ENCODE measurements around the gene PCDHGA10.
A peak's percentile ranks its signal among the peaks of the same experiment; 100 is the strongest.
"Not testable (repeated sequence)": the region's sequence is repeated elsewhere in the genome, so short reads cannot be mapped to it uniquely, and the experiment has no call there.

Gene PCDHGA10

DNA sequence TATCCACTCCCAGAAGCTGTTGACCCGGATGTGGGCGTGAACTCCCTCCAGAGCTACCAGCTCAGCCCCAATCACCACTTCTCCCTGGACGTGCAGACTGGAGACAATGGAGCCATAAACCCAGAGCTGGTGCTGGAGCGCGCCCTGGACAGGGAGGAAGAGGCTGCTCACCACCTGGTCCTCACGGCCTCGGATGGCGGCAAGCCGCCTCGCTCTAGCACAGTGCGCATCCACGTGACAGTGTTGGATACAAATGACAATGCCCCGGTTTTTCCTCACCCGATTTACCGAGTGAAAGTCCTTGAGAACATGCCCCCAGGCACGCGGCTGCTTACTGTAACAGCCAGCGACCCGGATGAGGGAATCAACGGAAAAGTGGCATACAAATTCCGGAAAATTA, 19.5 kb upstream of the PCDHGA10 start:
- DNase-seq: no peak

DNA sequence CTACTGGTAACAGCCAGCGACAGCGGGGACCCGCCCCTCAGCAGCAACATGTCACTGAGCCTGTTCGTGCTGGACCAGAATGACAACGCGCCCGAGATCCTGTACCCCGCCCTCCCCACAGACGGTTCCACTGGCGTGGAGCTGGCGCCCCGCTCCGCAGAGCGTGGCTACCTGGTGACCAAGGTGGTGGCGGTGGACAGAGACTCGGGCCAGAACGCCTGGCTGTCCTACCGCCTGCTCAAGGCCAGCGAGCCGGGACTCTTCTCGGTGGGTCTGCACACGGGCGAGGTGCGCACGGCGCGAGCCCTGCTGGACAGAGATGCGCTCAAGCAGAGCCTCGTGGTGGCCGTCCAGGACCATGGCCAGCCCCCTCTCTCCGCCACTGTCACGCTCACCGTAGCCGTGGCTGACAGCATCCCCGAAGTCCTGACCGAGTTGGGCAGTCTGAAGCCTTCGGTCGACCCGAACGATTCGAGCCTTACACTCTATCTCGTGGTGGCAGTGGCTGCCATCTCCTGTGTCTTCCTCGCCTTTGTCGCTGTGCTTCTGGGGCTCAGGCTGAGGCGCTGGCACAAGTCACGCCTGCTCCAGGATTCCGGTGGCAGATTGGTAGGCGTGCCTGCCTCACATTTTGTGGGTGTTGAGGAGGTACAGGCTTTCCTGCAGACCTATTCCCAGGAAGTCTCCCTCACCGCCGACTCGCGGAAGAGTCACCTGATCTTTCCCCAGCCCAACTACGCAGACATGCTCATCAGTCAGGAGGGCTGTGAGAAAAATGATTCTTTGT, 18.2 kb upstream of the PCDHGA10 start:
- not testable (repeated sequence) for DNase-seq

DNA sequence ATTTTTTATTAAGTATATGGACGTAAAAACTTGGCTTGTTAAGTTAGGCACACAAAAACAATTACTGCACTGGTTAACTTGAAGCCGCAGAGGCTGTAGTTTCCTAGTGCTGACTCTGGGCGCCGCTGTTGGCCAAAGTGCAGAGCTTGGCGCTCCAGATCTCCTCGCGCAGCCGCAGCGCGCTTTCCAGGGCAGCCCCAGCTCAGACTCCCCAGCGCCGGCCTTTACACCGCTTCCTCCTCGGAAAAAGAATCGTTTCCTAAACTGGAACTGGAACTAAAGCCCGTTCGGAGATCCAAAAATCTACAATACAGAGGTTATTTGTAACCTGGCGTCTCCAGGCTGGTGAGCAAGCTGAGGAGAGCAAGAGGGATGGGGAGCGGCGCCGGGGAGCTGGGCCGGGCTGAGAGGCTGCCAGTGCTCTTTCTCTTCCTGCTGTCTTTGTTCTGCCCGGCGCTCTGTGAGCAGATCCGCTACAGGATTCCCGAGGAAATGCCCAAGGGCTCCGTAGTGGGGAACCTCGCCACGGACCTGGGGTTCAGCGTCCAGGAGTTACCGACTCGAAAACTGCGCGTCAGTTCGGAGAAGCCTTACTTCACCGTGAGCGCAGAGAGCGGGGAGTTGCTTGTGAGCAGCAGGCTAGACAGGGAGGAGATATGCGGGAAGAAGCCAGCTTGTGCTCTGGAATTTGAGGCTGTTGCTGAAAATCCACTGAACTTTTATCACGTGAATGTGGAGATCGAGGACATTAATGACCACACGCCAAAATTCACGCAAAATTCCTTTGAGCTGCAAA, 14.8 kb upstream of the PCDHGA10 start, which contains the start of gene PCDHGB5:
PCDHGB5 (plus strand) TSS at position 192 of the 796 bp plus-strand sequence; CDS start at position 373, 181 bp downstream.
- peak; percentile 67 for DNase-seq

DNA sequence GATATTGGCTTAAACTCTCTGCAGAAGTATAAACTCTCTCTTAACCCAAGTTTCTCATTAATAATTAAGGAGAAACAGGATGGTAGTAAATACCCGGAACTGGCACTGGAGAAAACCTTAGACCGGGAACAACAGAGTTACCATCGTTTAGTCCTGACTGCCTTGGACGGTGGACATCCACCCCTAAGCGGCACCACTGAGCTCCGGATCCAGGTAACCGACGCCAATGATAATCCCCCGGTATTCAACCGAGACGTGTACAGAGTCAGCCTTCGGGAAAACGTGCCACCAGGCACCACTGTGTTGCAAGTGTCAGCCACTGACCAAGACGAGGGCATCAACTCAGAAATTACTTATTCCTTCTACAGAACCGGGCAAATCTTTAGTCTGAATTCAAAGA, 14.2 kb upstream of the PCDHGA10 start:
- DNase-seq: no peak

DNA sequence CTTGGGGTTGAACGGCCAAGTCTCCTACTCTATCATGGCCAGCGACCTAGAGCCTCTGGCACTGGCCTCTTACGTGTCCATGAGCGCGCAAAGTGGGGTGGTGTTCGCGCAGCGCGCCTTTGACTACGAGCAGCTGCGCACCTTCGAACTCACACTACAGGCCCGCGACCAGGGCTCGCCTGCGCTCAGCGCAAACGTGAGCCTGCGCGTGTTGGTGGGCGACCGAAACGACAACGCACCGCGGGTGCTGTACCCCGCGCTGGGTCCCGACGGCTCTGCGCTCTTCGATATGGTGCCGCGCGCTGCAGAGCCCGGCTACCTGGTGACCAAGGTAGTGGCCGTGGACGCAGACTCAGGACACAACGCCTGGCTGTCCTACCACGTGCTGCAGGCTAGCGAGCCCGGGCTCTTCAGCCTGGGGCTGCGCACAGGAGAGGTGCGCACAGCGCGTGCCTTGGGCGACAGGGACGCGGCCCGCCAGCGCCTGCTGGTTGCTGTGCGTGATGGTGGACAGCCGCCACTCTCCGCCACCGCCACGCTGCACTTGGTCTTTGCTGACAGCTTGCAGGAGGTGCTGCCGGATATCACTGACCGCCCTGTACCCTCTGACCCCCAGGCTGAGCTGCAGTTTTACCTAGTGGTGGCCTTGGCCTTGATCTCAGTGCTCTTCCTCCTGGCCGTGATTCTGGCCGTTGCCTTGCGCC, 13.1 kb upstream of the PCDHGA10 start:
- DNase-seq: no peak

DNA sequence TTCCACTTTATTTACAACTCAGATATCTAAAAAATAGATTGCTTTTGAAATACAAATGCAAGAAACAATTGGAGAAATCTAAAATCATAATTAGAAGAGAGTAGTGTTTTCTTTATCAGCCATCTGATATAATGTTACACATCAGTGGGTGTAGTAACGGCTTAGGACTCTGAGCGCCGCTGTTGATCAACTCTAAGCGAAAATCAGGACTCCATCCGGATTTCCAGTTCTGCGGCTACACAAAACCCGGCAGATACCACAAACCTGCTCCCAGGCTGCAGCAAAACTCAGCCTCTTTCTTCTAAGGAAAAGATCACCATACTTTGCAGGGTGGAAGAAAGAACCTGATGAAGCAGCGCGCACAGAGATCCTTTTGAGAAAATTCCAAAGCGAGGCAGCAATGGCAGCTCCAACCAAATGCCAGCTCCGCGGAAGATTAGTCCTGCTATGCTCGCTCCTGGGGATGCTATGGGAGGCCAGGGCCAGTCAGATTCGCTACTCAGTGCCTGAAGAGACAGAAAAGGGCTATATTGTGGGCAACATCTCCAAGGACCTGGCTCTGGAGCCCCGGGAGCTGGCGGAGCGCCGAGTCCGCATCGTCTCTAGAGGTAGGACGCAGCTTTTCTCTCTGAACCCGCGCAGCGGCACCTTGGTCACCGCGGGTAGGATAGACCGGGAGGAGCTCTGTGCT, 10.1 kb upstream of the PCDHGA10 start, which contains the start of gene PCDHGA9:
PCDHGA9 (plus strand) TSS at position 226 of the 691 bp plus-strand sequence; CDS start at position 401, 175 bp downstream.
- peak; percentile 67 for DNase-seq

DNA sequence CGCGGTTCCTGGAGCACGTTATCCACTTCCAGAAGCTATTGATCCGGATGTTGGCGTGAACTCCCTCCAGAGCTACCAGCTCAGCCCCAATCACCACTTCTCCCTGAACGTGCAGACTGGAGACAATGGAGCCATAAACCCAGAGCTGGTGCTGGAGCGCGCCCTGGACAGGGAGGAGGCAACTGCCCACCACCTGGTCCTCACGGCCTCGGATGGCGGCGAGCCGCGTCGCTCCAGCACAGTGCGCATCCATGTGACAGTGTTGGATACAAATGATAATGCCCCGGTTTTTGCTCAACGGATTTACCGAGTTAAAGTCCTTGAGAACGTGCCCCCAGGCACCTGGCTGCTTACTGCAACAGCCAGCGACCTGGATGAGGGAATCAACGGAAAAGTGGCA, 9.4 kb upstream of the PCDHGA10 start:
- no peak for DNase-seq

DNA sequence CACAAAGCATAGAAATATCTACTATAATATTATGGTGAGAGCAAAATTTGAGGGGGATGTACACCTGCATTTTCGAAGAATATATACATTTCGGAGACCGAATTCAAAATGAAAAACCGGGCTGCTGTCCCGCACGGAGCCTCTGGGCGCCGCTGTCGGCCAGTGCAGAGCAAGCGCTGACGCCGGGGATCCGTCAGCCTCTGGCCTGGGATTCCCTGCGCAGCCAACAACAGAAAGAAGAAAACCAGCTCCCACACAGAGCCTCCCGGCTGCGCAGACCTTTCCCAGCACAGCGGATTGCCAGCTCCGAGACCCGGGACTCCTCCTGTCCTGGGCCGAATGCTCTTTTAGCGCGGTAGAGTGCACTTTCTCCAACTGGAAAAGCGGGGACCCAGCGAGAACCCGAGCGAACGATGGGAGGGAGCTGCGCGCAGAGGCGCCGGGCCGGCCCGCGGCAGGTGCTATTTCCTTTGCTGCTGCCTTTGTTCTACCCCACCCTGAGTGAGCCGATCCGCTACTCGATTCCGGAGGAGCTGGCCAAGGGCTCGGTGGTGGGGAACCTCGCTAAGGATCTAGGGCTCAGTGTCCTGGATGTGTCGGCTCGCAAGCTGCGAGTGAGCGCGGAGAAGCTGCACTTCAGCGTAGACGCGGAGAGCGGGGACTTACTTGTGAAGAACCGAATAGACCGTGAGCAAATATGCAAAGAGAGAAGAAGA, 4.8 kb upstream of the PCDHGA10 start, which contains the start of gene PCDHGB6:
PCDHGB6 (plus strand) TSS at position 232 of the 716 bp plus-strand sequence; CDS start at position 414, 182 bp downstream.
- DNase-seq: peak; percentile 78

DNA sequence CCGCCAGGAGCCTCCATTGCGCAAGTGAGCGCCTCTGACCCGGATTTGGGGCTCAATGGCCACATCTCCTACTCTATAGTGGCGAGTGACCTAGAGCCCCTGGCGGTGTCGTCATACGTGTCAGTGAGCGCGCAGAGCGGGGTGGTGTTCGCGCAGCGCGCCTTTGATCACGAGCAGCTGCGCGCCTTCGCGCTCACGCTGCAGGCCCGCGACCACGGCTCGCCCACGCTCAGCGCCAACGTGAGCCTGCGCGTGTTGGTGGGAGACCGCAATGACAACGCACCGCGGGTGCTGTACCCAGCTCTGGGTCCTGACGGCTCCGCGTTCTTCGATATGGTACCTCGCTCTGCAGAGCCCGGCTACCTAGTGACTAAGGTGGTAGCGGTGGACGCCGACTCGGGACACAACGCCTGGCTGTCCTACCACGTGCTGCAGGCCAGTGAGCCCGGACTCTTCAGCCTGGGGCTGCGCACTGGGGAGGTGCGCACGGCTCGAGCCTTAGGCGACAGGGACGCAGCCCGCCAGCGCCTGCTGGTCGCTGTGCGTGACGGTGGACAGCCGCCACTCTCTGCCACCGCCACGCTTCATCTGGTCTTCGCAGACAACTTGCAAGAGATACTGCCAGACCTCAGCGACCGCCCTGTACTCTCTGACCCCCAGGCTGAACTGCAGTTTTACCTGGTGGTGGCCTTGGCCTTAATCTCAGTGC, 3.0 kb upstream of the PCDHGA10 start:
- no peak for DNase-seq

DNA sequence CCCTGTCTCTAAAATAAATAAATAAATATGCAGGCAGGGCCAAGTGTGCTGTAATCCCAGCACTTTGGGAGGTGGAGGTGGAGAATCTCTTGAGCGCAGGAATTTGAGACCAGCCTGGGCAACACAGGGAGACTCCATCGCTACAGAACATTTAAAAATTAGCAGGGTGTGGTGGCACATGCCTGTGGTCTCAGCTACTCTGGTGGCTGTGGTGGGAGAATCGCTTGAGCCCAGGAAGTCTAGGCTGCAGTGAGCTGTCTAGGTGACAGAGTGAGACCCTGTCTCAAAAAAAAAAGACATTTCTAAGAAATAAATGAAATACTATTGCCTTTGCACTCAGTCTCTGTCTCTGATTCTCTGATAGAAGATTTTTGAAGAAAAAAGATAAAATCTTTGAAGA, 1.2 kb upstream of the PCDHGA10 start:
- no peak for DNase-seq

DNA sequence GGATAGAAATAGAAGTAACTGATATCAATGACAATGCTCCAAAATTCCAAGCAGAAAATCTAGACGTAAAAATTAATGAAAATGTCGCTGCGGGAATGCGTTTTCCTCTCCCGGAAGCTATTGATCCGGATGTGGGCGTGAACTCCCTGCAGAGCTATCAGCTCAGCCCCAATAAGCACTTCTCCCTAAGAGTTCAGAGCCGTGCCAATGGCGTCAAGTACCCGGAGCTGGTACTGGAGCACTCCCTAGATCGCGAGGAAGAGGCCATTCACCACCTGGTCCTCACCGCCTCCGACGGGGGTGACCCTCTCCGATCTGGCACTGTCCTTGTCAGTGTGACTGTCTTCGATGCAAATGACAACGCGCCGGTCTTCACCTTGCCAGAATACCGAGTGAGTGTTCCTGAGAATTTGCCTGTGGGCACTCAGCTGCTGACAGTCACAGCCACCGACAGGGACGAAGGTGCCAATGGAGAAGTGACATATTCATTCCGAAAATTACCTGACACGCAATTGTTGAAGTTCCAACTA, 818 bp downstream of the PCDHGA10 start:
- DNase-seq: no peak

DNA sequence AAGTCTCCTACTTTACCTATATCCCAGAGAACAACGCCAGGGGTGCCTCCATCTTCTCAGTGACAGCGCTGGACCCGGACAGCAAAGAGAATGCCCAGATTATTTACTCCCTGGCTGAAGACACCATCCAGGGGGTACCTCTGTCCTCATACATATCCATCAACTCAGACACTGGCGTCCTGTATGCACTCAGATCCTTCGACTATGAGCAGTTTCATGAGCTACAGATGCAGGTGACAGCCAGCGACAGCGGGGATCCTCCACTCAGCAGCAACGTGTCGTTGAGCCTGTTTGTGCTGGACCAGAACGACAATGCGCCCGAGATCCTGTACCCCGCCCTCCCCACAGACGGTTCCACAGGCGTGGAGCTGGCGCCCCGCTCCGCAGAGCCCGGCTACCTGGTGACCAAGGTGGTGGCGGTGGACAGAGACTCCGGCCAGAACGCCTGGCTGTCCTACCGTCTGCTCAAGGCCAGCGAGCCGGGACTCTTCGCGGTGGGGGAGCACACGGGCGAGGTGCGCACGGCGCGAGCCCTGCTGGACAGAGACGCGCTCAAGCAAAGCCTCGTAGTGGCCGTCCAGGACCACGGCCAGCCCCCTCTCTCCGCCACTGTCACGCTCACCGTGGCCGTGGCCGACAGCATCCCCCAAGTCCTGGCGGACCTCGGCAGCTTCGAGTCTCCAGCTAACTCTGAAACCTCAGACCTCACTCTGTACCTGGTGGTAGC, 1.9 kb downstream of the PCDHGA10 start:
- DNase-seq: not testable (repeated sequence)

DNA sequence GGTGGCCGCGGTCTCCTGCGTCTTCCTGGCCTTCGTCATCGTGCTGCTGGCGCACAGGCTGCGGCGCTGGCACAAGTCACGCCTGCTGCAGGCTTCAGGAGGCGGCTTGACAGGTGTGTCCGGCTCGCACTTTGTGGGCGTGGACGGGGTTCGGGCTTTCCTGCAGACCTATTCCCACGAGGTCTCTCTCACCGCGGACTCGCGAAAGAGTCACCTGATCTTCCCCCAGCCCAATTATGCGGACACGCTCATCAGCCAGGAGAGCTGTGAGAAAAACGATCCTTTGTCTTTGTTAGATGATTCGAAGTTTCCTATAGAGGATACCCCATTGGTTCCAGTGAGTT, 2.5 kb downstream of the PCDHGA10 start:
- DNase-seq: not testable (repeated sequence)

DNA sequence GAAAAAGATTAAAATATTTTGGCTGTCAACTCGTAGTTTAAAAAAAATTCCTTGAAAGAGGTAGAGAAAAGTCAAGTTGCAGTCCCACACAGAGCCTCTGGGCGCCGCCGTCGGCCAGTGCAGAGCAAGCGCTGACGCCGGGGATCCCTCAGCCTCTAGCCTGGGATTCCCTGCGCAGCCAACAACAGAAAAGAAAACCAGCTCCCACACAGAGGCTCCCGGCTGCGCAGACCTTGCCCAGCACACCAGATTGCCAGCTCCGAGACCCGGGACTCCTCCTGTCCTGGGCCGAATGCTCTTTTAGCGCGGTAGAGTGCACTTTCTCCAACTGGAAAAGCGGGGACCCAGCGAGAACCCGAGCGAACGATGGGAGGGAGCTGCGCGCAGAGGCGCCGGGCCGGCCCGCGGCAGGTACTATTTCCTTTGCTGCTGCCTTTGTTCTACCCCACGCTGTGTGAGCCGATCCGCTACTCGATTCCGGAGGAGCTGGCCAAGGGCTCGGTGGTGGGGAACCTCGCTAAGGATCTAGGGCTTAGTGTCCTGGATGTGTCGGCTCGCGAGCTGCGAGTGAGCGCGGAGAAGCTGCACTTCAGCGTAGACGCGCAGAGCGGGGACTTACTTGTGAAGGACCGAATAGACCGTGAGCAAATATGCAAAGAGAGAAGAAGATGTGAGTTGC, 4.8 kb downstream of the PCDHGA10 start, which contains the start of gene PCDHGB7:
PCDHGB7 (plus strand) TSS at position 184 of the 679 bp plus-strand sequence; CDS start at position 367, 183 bp downstream.
- DNase-seq: peak; percentile 89

DNA sequence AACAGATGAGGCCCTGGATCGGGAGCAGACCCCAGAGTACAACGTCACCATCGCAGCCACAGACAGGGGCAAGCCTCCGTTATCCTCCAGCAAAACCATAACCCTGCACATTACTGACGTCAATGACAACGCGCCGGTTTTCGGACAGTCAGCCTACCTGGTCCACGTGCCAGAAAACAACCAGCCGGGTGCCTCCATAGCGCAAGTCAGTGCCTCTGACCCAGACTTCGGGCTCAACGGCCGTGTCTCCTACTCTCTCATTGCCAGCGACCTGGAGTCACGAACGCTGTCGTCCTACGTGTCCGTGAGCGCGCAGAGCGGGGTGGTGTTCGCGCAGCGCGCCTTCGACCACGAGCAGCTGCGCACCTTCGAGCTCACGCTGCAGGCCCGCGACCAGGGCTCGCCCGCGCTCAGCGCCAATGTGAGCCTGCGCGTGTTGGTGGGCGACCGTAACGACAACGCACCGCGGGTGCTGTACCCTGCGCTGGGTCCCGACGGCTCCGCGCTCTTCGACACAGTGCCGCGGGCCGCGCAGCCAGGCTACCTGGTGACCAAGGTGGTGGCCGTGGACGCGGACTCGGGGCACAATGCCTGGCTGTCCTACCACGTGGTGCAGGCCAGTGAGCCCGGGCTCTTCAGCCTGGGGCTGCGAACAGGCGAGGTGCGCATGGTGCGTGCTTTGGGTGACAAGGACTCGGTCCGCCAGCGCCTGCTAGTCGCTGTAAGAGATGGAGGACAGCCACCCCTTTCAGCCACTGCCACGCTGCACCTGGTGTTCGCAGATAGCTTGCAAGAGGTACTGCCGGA, 6.5 kb downstream of the PCDHGA10 start:
- no peak for DNase-seq

DNA sequence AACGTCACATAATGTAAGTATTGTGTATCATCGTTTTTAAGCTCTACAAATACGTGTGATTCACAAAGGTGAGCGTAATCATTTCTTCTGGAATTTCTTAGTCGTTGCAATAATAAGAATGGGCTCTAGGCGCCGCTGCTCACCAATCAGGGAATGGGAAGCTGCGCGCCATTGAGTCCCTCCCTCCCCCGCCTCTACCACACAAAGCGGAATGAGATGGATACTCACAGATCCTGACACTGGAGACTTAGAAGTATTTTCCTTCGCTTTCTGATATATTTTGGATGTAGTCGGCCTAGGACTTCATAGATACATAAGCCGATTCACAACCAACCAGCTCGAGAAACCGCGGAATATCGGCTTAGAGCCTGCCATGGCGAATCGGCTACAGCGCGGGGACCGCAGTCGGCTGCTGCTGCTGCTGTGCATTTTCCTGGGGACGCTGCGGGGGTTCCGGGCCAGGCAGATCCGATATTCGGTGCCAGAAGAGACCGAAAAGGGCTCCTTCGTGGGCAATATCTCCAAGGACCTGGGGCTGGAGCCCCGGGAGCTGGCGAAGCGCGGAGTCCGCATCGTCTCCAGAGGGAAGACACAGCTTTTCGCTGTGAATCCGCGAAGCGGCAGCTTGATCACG, 8.2 kb downstream of the PCDHGA10 start, which contains the start of gene PCDHGA11:
PCDHGA11 (plus strand) TSS at position 197 of the 634 bp plus-strand sequence; CDS start at position 374, 177 bp downstream.
- peak; percentile 79 for DNase-seq

DNA sequence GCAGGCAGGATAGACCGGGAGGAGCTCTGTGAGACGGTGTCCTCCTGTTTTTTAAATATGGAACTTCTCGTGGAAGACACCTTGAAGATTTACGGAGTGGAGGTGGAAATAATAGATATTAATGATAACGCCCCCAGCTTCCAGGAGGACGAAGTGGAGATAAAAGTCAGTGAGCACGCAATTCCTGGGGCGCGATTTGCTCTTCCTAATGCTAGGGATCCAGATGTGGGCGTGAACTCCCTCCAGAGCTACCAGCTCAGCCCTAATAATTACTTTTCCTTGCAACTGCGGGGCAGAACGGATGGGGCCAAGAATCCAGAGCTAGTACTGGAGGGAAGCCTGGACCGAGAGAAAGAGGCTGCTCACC, 8.7 kb downstream of the PCDHGA10 start:
- DNase-seq: no peak

DNA sequence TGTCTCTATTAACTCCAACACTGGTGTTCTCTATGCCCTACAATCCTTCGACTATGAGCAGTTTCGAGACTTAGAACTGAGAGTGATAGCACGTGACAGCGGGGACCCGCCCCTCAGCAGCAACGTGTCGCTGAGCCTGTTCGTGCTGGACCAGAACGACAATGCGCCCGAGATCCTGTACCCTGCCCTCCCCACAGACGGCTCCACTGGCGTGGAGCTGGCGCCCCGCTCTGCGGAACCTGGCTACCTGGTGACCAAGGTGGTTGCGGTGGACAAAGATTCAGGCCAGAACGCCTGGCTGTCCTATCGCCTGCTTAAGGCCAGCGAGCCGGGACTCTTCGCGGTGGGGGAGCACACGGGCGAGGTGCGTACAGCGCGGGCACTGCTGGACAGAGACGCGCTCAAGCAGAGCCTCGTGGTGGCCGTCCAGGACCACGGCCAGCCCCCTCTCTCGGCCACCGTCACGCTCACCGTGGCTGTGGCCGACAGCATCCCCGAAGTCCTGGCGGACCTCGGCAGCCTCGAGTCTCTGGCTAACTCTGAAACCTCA, 10.0 kb downstream of the PCDHGA10 start:
- no peak for DNase-seq

All from DMS53 (cell line).